Inferior parietal cortex (tissue), 1 donor: Measurements from ENCODE around the gene CDNF.

Experiments used
- DNase-seq: peaks from one replicate; pipeline ENCODE4 v3.0.0-alpha.2; 2016; ENCODE audit errors: extremely low spot score

Gene CDNF

DNA sequence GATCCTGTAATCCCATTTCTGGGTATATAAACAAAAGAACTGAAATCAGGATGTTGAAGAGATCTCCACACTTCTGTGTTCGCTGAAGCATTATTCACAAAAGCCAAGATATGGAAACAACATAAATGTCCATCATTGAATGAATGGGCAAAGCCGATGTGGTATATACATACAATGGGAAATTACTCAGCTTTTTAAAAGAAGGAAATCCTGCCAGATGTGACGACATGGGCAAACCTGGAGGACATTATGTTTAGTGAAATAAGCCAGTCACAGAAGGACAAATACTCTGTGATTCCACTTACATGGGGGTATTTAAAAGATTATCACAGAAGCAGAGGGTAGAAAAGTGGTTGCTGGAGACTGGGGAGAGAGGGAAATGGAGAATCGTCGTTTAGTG is 39.2 kb downstream of the CDNF start:
- DNase-seq, result no peak

GRCh38 chr10:14787938-14788337 is 49.9 kb downstream of the CDNF start:
- DNase-seq, result no peak

GRCh38 chr10:14784459-14785055 is 53.3 kb downstream of the CDNF start:
- no peak for DNase-seq

DNA sequence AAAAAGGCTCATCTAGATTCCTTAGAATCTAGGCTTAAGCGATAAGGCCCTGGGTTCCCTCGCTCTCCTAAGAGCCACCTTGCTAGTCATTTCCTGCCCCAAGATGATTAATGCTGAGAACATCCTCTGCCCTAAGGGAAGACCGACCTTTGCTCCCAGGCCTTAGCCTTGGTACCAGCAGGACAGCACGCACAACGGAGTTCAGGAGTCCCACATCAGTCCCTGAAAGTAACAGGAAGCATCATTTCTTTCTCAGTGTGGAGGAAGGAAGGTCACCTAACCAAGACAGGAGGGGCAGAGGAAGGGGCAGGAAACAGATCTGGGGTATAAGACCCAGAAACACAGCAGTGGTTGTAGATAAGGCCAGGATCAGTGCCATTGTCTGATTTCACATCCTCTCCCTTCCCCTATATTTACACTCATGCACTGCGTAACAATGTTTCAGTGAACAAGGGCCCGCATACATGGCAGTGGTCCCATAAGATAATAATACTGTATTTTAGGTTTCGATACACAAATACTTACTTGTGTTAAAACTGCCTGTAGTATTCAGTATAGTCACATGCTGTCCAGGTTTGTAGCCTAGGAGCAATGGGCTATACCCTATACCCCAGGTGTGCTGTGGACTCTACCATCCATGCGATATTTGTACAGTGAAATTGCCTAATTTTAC is 55.0 kb downstream of the CDNF start:
- DNase-seq, result no peak

GRCh38 chr10:14781763-14782162 is 56.1 kb downstream of the CDNF start:
- DNase-seq, result no peak

- DNase-seq, result no peak
Observed at GRCh38 chr10:14779001-14779651, 58.7 kb downstream of the CDNF start.

DNA sequence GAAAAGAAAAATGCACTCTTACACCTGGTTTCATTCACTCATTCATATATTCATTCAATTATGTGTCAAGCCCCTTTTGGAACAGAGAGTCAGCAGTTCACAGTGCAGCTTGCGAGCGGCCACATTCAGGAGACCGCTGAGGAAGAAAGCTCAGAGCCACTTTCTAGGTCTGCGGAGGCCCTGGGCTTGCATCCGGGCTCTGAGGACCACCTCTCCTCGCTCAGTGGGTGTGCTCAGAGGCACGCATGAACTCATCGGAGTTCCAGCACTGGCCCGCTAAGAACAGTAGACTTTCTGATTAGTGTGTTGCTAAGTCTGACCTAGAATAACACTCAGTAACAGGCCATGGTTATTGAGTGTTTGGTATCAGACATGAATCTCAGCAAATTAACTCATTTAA is 61.3 kb downstream of the CDNF start:
- no peak for DNase-seq

- DNase-seq, result no peak
Observed at GRCh38 chr10:14775656-14776055, 62.2 kb downstream of the CDNF start.

DNA sequence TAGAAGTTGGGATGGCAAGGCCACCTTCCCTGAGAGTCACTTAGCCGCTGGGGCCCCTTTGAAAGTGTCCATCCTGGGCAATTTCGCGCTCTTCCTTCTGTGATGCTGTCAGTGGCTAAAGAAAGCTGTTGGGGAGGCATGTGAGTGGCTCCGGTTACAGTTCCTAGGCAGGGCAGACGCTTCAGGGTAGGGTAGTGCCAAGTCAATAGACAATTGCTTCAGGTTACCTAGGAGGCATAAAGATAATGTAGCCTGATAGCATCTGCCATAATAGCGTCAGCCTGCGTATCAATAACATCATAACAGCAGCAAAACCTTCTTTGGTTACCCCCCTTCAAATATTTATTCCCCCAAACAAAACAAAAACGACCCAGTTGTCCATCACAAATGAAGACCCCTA is 63.0 kb downstream of the CDNF start, which contains the start of gene FAM107B:
TSS of gene FAM107B (minus strand) at position 101 of the 400 bp plus-strand sequence. CDS start 234 bp downstream, outside the sequence.
- DNase-seq, result no peak

DNA sequence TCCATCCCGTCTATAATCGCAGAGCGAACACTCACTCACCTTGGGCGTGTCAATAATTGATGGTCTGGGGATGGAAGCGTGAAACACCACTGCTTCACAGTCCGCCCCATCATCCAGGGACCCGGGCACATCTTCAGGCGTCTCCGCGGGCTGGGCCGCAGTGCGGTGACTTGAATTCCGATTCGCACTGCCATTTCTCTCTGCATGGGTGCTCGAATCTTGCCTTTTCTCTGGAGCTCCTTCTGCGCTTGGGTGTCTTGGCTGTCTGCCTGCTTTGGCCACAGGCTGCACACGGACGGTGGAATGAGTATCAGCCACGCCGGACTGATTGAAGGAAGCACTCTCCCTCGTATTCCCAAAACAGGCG is 63.6 kb downstream of the CDNF start:
- no peak for DNase-seq

- no peak for DNase-seq
Observed at GRCh38 chr10:14773551-14774213, 64.2 kb downstream of the CDNF start.

GRCh38 chr10:14772399-14772798 is 65.4 kb downstream of the CDNF start:
- no peak for DNase-seq

- DNase-seq, result no peak
Observed at GRCh38 chr10:14770927-14771326, 66.9 kb downstream of the CDNF start.
